Smooth muscle cell (in vitro differentiated cells): ENCODE measurements around the gene CSNK2B. TPM values are rescaled to one million over a fixed set of nuclear protein-coding genes. Genes with fewer than 3 reads are reported as not detected.

Experiments used
- DNase-seq: peaks from one replicate; lab custom pipeline; 2025; ENCODE audit not compliant: unreplicated experiment; lab: John Stamatoyannopoulos, UW
- H2AFZ ChIP-seq: fragments of 200-600 bp; sonication (generic); 2 replicates; pipeline ENCODE4 v1.6.0; 2016; ENCODE audit warnings: antibody characterized with exemption, low read depth, mild to moderate bottlenecking
- H3F3A ChIP-seq: fragments of 200-600 bp; sonication (generic); 2 replicates; pipeline ENCODE4 v1.6.0; 2017; ENCODE audit warnings: antibody characterized with exemption, low read depth
- H3K27ac ChIP-seq: fragments of 200-600 bp; sonication (generic); 2 replicates; pipeline ENCODE4 v1.5.1; 2016; ENCODE audit warnings: low read depth, mild to moderate bottlenecking
- H3K27me3 ChIP-seq: fragments of 200-600 bp; sonication (generic); 2 replicates; pipeline ENCODE4 v1.6.1; 2016; ENCODE audit warnings: low read depth, mild to moderate bottlenecking
- H3K36me3 ChIP-seq: fragments of 200-600 bp; sonication (generic); 2 replicates; pipeline ENCODE4 v1.5.1; 2016; ENCODE audit warnings: low read depth
- H3K4me1 ChIP-seq: fragments of 200-600 bp; sonication (generic); 2 replicates; pipeline ENCODE4 v1.5.1; 2016; ENCODE audit warnings: low read depth
- H3K4me2 ChIP-seq: fragments of 200-600 bp; sonication (generic); 2 replicates; pipeline ENCODE4 v1.6.0; 2016; ENCODE audit warnings: mild to moderate bottlenecking
- H3K4me3 ChIP-seq: fragments of 200-600 bp; sonication (generic); 2 replicates; pipeline ENCODE4 v1.5.1; 2016; ENCODE audit warnings: mild to moderate bottlenecking
- H3K79me2 ChIP-seq: fragments of 200-600 bp; sonication (generic); 2 replicates; pipeline ENCODE4 v1.6.0; 2016; ENCODE audit warnings: low read depth, mild to moderate bottlenecking
- H3K9ac ChIP-seq: fragments of 200-600 bp; sonication (generic); 2 replicates; pipeline ENCODE4 v1.6.0; 2016; ENCODE audit warnings: low read depth
- H3K9me3 ChIP-seq: fragments of 200-600 bp; sonication (generic); replicated peaks from 2 replicates; pipeline ENCODE4 v1.5.1; 2016; ENCODE audit warnings: low read depth
- H4K20me1 ChIP-seq: fragments of 200-600 bp; sonication (generic); 2 replicates; pipeline ENCODE4 v1.6.0; 2016; ENCODE audit warnings: low read depth
- CTCF ChIP-seq: fragments of 200-600 bp; sonication (generic); IDR thresholded peaks from 2 replicates; pipeline ENCODE4 v1.5.1; 2017; ENCODE audit warnings: borderline replicate concordance, mild to moderate bottlenecking, antibody characterized with exemption; ENCODE audit not compliant: insufficient read depth, poor library complexity, severe bottlenecking
- WGBS: methylation state at CpG from one replicate; pipeline ENCODE4 v1.1.7; 2016; ENCODE audit warnings: low lambda C conversion rate; 5-methylcytosine and 5-hydroxymethylcytosine counted together
- polyA plus RNA-seq: library from polyadenylated mRNA; unstranded; fragments of >200 nt; fragmentation: Nextera tagmentation; extraction: Ambion mirVana; gene quantifications from 2 replicates; pipeline ENCODE4 v1.2.1, GENCODE V29; 2016
- total RNA-seq: library from RNA; depleted of rRNA; stranded (reverse); fragments of >200 nt; gene quantifications from 2 replicates; pipeline ENCODE4 v1.2.3, GENCODE V29; 2014

The CSNK2B gene
- total and polyA plus RNA-seq, 2 experiments from 2014 or later, result 195 to 313 TPM

GRCh38 chr6:31620586-31621319, 45.1 kb upstream of the CSNK2B start, which contains the start of gene PRRC2A:
Gene PRRC2A (plus strand): TSS chr6:31620715. CDS start chr6:31622790, 2,075 bp downstream.
- H3K27me3 ChIP-seq, result no peaks in the 10 kb centered on the region
- H3K27ac ChIP-seq, result peak within 1 kb of the TSS; percentile 98
- peak; percentile 97 for DNase-seq
- H3K4me1 ChIP-seq, result peaks cover 13% of the 10 kb centered on the region
- H3K9ac ChIP-seq, result peak within 1 kb of the TSS; percentile 93
- H2AFZ ChIP-seq, result peak within 1 kb of the TSS; percentile 47
- H3F3A ChIP-seq, result peaks cover 11% of the 10 kb centered on the region
- peaks cover 46% of the 10 kb centered on the region for H4K20me1 ChIP-seq
- H3K4me2 ChIP-seq, result peak within 1 kb of the TSS; percentile 97
- WGBS, result under 1% methylated on average over 29 of the region's 67 CpGs
- H3K9me3 ChIP-seq, result no peaks in the 10 kb centered on the region
- peak within 1 kb of the TSS; percentile 85 for H3K4me3 ChIP-seq
- H3K36me3 ChIP-seq, result peaks cover 9% of the 10 kb centered on the region
- TF ChIP-seq CTCF, result no peak
- H3K79me2 ChIP-seq, result peaks cover 49% of the 10 kb centered on the region

- H4K20me1 ChIP-seq, result peaks cover 53% of the 10 kb centered on the region
- H3K9me3 ChIP-seq, result no peaks in the 10 kb centered on the region
- H3K27ac ChIP-seq, result peak overlapping the region; percentile 98
- no peak for DNase-seq
- peaks cover 56% of the 10 kb centered on the region for H3K79me2 ChIP-seq
- WGBS, result 2% methylated on average over 15 of the region's 15 CpGs
- H3K4me3 ChIP-seq, result peak overlapping the region; percentile 85
- H2AFZ ChIP-seq, result peak overlapping the region; percentile 24
- H3K4me1 ChIP-seq, result peaks cover 13% of the 10 kb centered on the region
- no peak for TF ChIP-seq CTCF
- no peaks in the 10 kb centered on the region for H3K27me3 ChIP-seq
- peaks cover 11% of the 10 kb centered on the region for H3F3A ChIP-seq
- H3K4me2 ChIP-seq, result peak overlapping the region; percentile 97
- H3K36me3 ChIP-seq, result peaks cover 9% of the 10 kb centered on the region
- peak overlapping the region; percentile 93 for H3K9ac ChIP-seq
These were observed 44.5 kb upstream of the CSNK2B start for GRCh38 chr6:31621320-31621939.

GRCh38 chr6:31621991-31622390, 43.9 kb upstream of the CSNK2B start:
- H3K9me3 ChIP-seq, result no peaks in the 10 kb centered on the region

More at GRCh38 chr6:31621991-31622390, 43.9 kb upstream of the CSNK2B start:
- H3K79me2 ChIP-seq, result peaks cover 62% of the 10 kb centered on the region
- H3F3A ChIP-seq, result peaks cover 11% of the 10 kb centered on the region
- H3K27ac ChIP-seq, result peak overlapping the region; percentile 98
- DNase-seq, result no peak
- peaks cover 13% of the 10 kb centered on the region for H3K4me1 ChIP-seq
- H4K20me1 ChIP-seq, result peaks cover 59% of the 10 kb centered on the region
- TF ChIP-seq CTCF, result no peak
- no peaks in the 10 kb centered on the region for H3K27me3 ChIP-seq
- peak overlapping the region; percentile 93 for H3K9ac ChIP-seq
- peak overlapping the region; percentile 85 for H3K4me3 ChIP-seq
- peaks cover 9% of the 10 kb centered on the region for H3K36me3 ChIP-seq
- peak overlapping the region; percentile 97 for H3K4me2 ChIP-seq
- H2AFZ ChIP-seq, result no peak overlapping the region
- WGBS, result 8% methylated on average over 4 of the region's 4 CpGs
